SK-N-SH (cell line): ENCODE measurements around the gene SPINK5.

Experiments used
- TF ChIP-seq, protein P1 (sequence below): fragments of 200-600 bp; sonication (generic); IDR thresholded peaks from 2 replicates; pipeline ENCODE4 v1.6.1; 2017; ENCODE audit warnings: antibody characterized with exemption, mild to moderate bottlenecking, moderate library complexity
- TF ChIP-seq, protein P2 (sequence below): IDR thresholded peaks from 2 replicates; pipeline ENCODE4 v1.4.0; 2012; ENCODE audit warnings: low read depth

DNA sequence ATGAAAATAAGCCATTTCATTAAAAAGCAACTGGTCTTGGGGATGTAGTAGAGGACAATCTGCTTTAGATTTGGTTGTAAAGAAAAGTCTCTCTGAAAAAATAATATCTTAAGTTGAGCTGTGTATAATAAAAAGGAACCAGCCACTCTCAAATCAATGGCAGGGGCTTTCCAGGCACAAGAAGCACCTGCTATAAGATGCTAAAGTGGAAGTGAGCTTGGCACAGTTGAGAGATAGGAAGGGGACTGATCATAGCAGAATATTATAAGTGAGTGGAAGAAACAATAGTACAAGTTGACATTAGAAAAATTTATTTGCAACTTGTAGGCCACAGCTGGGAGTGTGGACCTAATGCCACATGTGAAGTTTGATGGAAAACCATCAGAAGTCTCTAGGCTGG, 28.1 kb upstream of the SPINK5 start:
- TF ChIP-seq, protein P1, sequence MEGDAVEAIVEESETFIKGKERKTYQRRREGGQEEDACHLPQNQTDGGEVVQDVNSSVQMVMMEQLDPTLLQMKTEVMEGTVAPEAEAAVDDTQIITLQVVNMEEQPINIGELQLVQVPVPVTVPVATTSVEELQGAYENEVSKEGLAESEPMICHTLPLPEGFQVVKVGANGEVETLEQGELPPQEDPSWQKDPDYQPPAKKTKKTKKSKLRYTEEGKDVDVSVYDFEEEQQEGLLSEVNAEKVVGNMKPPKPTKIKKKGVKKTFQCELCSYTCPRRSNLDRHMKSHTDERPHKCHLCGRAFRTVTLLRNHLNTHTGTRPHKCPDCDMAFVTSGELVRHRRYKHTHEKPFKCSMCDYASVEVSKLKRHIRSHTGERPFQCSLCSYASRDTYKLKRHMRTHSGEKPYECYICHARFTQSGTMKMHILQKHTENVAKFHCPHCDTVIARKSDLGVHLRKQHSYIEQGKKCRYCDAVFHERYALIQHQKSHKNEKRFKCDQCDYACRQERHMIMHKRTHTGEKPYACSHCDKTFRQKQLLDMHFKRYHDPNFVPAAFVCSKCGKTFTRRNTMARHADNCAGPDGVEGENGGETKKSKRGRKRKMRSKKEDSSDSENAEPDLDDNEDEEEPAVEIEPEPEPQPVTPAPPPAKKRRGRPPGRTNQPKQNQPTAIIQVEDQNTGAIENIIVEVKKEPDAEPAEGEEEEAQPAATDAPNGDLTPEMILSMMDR: no peak
- TF ChIP-seq, protein P2, sequence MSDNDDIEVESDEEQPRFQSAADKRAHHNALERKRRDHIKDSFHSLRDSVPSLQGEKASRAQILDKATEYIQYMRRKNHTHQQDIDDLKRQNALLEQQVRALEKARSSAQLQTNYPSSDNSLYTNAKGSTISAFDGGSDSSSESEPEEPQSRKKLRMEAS: no peak
